AG09319 (cell line): ENCODE results near the gene PITPNC1.
"Not testable (repeated sequence)": the region's sequence is repeated elsewhere in the genome, so short reads cannot be mapped to it uniquely, and the experiment has no call there.

ENCODE experiments used
- DNase-seq: peaks from one replicate; pipeline ENCODE4 v3.0.0-alpha.2; 2010; ENCODE audit warnings: low read depth; ENCODE audit errors: extremely low read depth
- TF ChIP-seq, protein P1 (sequence below): IDR thresholded peaks from 2 replicates; pipeline ENCODE4 v1.5.1; 2011; ENCODE audit warnings: low read depth, mild to moderate bottlenecking, inconsistent platforms, low read length, moderate library complexity

PITPNC1 gene

DNA sequence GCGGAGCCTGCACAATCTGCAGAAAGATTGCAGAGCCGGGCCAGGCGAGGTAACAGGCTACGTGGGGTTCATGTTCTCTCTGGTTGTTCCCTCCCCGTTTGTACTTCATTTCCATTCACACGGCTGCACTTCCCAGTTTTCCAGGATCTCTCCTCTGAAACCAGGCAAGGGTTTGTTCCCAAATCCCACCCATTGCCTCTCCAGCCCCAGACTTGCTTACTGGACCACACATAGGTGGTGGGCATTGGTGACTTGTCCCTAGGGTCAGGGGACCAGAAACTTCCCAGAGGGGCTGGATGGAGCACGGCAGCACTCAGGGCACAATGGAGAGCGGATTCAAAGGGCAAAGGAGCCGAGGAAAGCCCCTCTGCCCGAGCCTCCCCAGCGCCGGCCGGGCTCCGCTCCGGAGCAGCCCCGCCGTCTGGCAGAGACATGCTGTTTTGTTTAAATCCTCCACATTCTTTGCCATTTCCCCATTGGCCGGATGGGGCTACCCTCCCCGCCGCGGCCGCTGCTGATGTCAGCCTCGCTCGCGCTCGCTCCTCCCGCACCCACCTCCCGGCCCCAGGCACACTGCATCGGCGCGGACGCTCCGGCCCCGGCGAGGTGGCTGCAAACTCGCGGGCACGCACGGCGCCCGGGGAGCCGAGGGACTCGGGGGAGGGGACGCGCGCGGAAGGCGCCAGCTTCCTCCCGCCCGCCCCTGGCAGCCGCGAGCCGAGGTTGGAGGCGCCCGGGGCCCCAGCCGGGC lies at the start of gene PITPNC1:
TSS of gene PITPNC1 (plus strand) at position 545 of the 751 bp plus-strand sequence.
- peak; percentile 81 for DNase-seq
- TF ChIP-seq, protein P1, sequence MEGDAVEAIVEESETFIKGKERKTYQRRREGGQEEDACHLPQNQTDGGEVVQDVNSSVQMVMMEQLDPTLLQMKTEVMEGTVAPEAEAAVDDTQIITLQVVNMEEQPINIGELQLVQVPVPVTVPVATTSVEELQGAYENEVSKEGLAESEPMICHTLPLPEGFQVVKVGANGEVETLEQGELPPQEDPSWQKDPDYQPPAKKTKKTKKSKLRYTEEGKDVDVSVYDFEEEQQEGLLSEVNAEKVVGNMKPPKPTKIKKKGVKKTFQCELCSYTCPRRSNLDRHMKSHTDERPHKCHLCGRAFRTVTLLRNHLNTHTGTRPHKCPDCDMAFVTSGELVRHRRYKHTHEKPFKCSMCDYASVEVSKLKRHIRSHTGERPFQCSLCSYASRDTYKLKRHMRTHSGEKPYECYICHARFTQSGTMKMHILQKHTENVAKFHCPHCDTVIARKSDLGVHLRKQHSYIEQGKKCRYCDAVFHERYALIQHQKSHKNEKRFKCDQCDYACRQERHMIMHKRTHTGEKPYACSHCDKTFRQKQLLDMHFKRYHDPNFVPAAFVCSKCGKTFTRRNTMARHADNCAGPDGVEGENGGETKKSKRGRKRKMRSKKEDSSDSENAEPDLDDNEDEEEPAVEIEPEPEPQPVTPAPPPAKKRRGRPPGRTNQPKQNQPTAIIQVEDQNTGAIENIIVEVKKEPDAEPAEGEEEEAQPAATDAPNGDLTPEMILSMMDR: no peak

- no peak for DNase-seq
- TF ChIP-seq, protein P1: no peak
Observed at GRCh38 chr17:67328026-67328425, 49.1 kb upstream of the PITPNC1 start.

DNA sequence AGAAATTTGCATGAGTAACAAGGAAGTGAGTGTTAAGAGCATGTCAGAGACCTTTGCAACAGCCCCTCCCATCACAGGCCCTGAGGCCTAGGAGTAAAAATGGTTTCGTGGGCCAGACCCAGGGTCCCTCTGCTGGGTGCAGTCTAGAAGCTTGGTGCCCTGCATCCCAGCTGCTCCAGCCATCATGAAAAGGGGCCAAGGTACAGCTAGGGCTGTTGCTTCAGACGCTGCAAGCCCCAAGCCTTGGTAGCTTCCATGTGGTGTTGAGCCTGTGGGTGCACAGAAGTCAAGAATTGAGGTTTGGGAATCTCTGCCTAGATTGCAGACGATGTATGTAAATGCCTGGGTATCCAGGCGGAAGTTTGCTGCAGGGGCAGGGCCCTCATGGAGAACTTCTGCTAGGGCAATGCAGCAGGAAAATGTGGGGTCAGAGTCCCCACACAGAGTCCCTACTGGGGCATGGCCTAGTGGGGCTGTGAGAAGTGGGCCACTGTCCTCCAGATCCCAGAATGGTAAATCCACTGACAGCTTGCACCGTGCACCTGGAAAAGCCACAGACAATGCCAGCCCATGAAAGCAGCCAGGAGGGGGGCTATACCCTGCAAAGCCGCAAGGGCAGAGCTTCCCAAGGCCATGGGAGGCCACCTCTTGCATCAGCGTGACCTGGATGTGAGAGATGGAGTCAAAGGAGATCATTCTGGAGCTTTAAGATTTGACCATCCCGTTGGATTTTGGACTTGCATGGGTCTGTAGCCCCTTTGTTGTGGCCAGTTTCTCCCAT lies 45.5 kb upstream of the PITPNC1 start:
- DNase-seq: not testable (repeated sequence)

- not testable (repeated sequence) for DNase-seq
Observed at GRCh38 chr17:67332162-67332508, 44.9 kb upstream of the PITPNC1 start.

GRCh38 chr17:67335245-67335835 lies 41.7 kb upstream of the PITPNC1 start:
- DNase-seq: no peak
- TF ChIP-seq, protein P1: no peak

- DNase-seq: no peak
- TF ChIP-seq, protein P1: no peak
Observed at GRCh38 chr17:67336859-67337258, 40.2 kb upstream of the PITPNC1 start.

GRCh38 chr17:67338353-67338752 lies 38.7 kb upstream of the PITPNC1 start:
- DNase-seq: not testable (repeated sequence)

- TF ChIP-seq, protein P1: no peak
- no peak for DNase-seq
Observed at GRCh38 chr17:67343237-67343636, 33.8 kb upstream of the PITPNC1 start.

- TF ChIP-seq, protein P1: no peak
- no peak for DNase-seq
Observed at GRCh38 chr17:67347826-67348225, 29.3 kb upstream of the PITPNC1 start.
